GM12878 (cell line): ENCODE measurements around the gene AGPAT2. TPM values are rescaled to one million over a fixed set of nuclear protein-coding genes. Genes with fewer than 3 reads are reported as not detected.

Source experiments
- PRDM15 ChIP-seq: fragments of 450-650 bp; formaldehyde crosslinking; IDR thresholded peaks from 2 replicates; pipeline ENCODE4 v1.4.0; 2020; ENCODE audit warnings: mild to moderate bottlenecking, moderate library complexity
- ZNF592 ChIP-seq: fragments of 450-650 bp; IDR thresholded peaks from 2 replicates; pipeline ENCODE4 v1.6.1; 2017; ENCODE audit warnings: mild to moderate bottlenecking, moderate library complexity
- polyA plus RNA-seq, 11 experiments: library from polyadenylated mRNA; depleted of rRNA in 4 of 11; unstranded in 6 of 11; stranded (reverse) in 5 of 11; fragments of >200 nt; fragmentation: Nextera tagmentation in 4 of 11; fragmentation: Illumina TruSeq in 1 of 11; extraction: Ambion mirVana in 4 of 11; extraction: Trizol in 1 of 11; gene quantifications; 1 replicate in 1 of 11; 2 replicates in 10 of 11; pipeline versions ENCODE4 v1.2.1 to v1.2.3, GENCODE V29; 2011 to 2016; ENCODE audit warnings: inconsistent platforms in 2 of 11, missing spikeins in 2 of 11, low read depth in 1 of 11
- total RNA-seq, 4 experiments: library from RNA; depleted of rRNA in 3 of 4; stranded (reverse); fragments of >200 nt in 3 of 4; fragmentation: Illumina TruSeq in 1 of 4; extraction: Trizol in 1 of 4; gene quantifications; 2 replicates each; pipeline versions ENCODE4 v1.2.1 to v1.2.3, GENCODE V29; 2013 to 2021

AGPAT2 gene
- total and polyA plus RNA-seq, 10 of the 15 experiments (the other 5 are each of a cell fraction or from before 2014, with no cell fraction given): 0.10 to 28.5 (median 18.2) TPM

GRCh38 chr9:136676297-136676794 is 10.9 kb downstream of the AGPAT2 start (continued):
- no peak for TF ChIP-seq ZNF592
- no peak for TF ChIP-seq PRDM15
